H1 (cell line): Measurements from ENCODE around the gene TNFRSF1A. TPM values are rescaled to one million over a fixed set of nuclear protein-coding genes. Genes with fewer than 3 reads are reported as not detected.

Experiments
- CHD7 ChIP-seq: fragments of 300-600 bp; sonication (generic); IDR thresholded peaks from 2 replicates; pipeline ENCODE4 v1.7.1; 2012; ENCODE audit warnings: low read length, moderate library complexity, mild to moderate bottlenecking, inconsistent platforms; ENCODE audit not compliant: insufficient replicate concordance
- POLR2AphosphoS5 ChIP-seq: IDR thresholded peaks from 2 replicates; pipeline ENCODE4 v1.6.1; 2011; ENCODE audit warnings: low read depth, low read length
- polyA plus RNA-seq, 7 experiments: library from polyadenylated mRNA; depleted of rRNA in 3 of 7; stranded (reverse) in 5 of 7; unstranded in 2 of 7; fragments of >200 nt in 5 of 7; fragments of 200-250 nt in 2 of 7; gene quantifications; 1 replicate in 5 of 7; 2 replicates in 1 of 7; 4 replicates in 1 of 7; pipeline versions ENCODE4 v1.2.1 to v1.2.3, GENCODE V29; 2011 to 2013; ENCODE audit warnings: missing spikeins in 2 of 7, mixed read lengths in 2 of 7
- total RNA-seq: library from RNA; stranded (reverse); fragmentation: NEBNext Ultra II Directional; extraction: Animal tissue kit (Norgen Biotek cat#: 25700); gene quantifications from 2 replicates; pipeline ENCODE4 v1.2.1, GENCODE V29; 2021

Gene TNFRSF1A
- total and polyA plus RNA-seq, 2 of the 8 experiments (the other 6 are each of a cell fraction or from before 2014, with no cell fraction given), result 28.7 to 42.1 TPM

- TF ChIP-seq CHD7 (no peak), POLR2AphosphoS5 (no peak)
Measured at GRCh38 chr12:6317693-6318439, 24.0 kb downstream of the TNFRSF1A start (continued).
